NCI-H226 (cell line): Measurements from ENCODE around the gene ST8SIA2.

ENCODE experiments used
- DNase-seq: peaks from one replicate; pipeline ENCODE4 v3.0.0-alpha.2; 2015

ST8SIA2 gene

GRCh38 chr15:92399271-92399950 lies 5.7 kb downstream of the ST8SIA2 start:
- DNase-seq = no peak

- DNase-seq = no peak
Observed at GRCh38 chr15:92400573-92400972, 6.9 kb downstream of the ST8SIA2 start.

GRCh38 chr15:92400980-92401787 lies 7.5 kb downstream of the ST8SIA2 start:
- DNase-seq = no peak

GRCh38 chr15:92402751-92403150 lies 9.1 kb downstream of the ST8SIA2 start:
- DNase-seq = no peak

- DNase-seq = no peak
Observed at GRCh38 chr15:92405942-92406341, 12.3 kb downstream of the ST8SIA2 start.

- no peak for DNase-seq
Observed at GRCh38 chr15:92407321-92407720, 13.6 kb downstream of the ST8SIA2 start.

- no peak for DNase-seq
Observed at GRCh38 chr15:92407916-92408315, 14.2 kb downstream of the ST8SIA2 start.

- DNase-seq = no peak
Observed at GRCh38 chr15:92409006-92409405, 15.3 kb downstream of the ST8SIA2 start.

- DNase-seq = no peak
Observed at GRCh38 chr15:92409521-92409920, 15.8 kb downstream of the ST8SIA2 start.

GRCh38 chr15:92410537-92410936 lies 16.9 kb downstream of the ST8SIA2 start:
- no peak for DNase-seq

- no peak for DNase-seq
Observed at GRCh38 chr15:92411256-92411655, 17.6 kb downstream of the ST8SIA2 start.

GRCh38 chr15:92413510-92413909 lies 19.8 kb downstream of the ST8SIA2 start:
- no peak for DNase-seq

GRCh38 chr15:92415639-92416297 lies 22.1 kb downstream of the ST8SIA2 start:
- DNase-seq = no peak

GRCh38 chr15:92416557-92416956 lies 22.9 kb downstream of the ST8SIA2 start:
- DNase-seq = no peak

- DNase-seq = no peak
Observed at GRCh38 chr15:92417716-92418115, 24.0 kb downstream of the ST8SIA2 start.

GRCh38 chr15:92418864-92419263 lies 25.2 kb downstream of the ST8SIA2 start:
- no peak for DNase-seq

GRCh38 chr15:92421976-92422375 lies 28.3 kb downstream of the ST8SIA2 start:
- DNase-seq = no peak

GRCh38 chr15:92425578-92426225 lies 32.0 kb downstream of the ST8SIA2 start:
- no peak for DNase-seq

GRCh38 chr15:92429378-92430068 lies 35.8 kb downstream of the ST8SIA2 start:
- DNase-seq = no peak

- no peak for DNase-seq
Observed at GRCh38 chr15:92430069-92430440, 36.4 kb downstream of the ST8SIA2 start.

GRCh38 chr15:92435145-92435544 lies 41.5 kb downstream of the ST8SIA2 start:
- no peak for DNase-seq

- DNase-seq = no peak
Observed at GRCh38 chr15:92438471-92438870, 44.8 kb downstream of the ST8SIA2 start.

- no peak for DNase-seq
Observed at GRCh38 chr15:92443381-92443780, 49.7 kb downstream of the ST8SIA2 start.
